IMR-90 (cell line): ENCODE results near the gene GMNC. TPM values are rescaled to one million over a fixed set of nuclear protein-coding genes. Genes with fewer than 3 reads are reported as not detected.

Experiments
- ATAC-seq: fragments of 200-7000 bp; cut with Tn5 transposase; 2 replicates; pipeline ENCODE4 v1.9.1; 2020; ENCODE audit warnings: low read depth, mild to moderate bottlenecking, moderate library complexity
- BruUV-seq: library from RNA; stranded (reverse); fragments of 400-500 nt; replicated peaks from 2 replicates; lab custom pipeline; 2021; lab: Mats Ljungman, UMichigan
- CTCF ChIA-PET: fragments of 300-600 bp; formaldehyde crosslinking; extraction: SDS; loops from one replicate; lab custom pipeline; 2021; ENCODE audit warnings: antibody characterized with exemption; lab: Yijun Ruan, JAX
- POLR2A ChIA-PET: fragments of 300-600 bp; sonication (Branson Sonifier 250); formaldehyde crosslinking; loops from one replicate; lab custom pipeline; 2022; ENCODE audit warnings: antibody characterized with exemption; ENCODE audit not compliant: unreplicated experiment; lab: Charles Lee
- DNase-seq: peaks from one replicate; pipeline ENCODE4 v3.0.0; 2013
- H2AFZ ChIP-seq: replicated peaks from 2 replicates; pipeline ENCODE3; 2013; ENCODE audit warnings: low read length, mild to moderate bottlenecking; ENCODE audit not compliant: poor library complexity
- H2AK5ac ChIP-seq: 2 replicates; pipeline ENCODE4 v1.6.1; 2013; ENCODE audit warnings: low read depth, low read length, inconsistent platforms
- H2AK9ac ChIP-seq: replicated peaks from 2 replicates; pipeline ENCODE3; 2013; ENCODE audit warnings: mild to moderate bottlenecking, low read depth, low read length, moderate library complexity; ENCODE audit not compliant: poor library complexity
- H2BK120ac ChIP-seq: 2 replicates; pipeline ENCODE4 v1.6.1; 2013; ENCODE audit warnings: low read depth, low read length, inconsistent platforms
- H2BK15ac ChIP-seq: 3 replicates; pipeline ENCODE4 v1.6.1; 2013; ENCODE audit warnings: low read depth, low read length, inconsistent platforms
- H2BK20ac ChIP-seq: 2 replicates; pipeline ENCODE4 v1.6.1; 2013; ENCODE audit warnings: low read depth, mild to moderate bottlenecking, inconsistent platforms, low read length, moderate library complexity
- H2BK5ac ChIP-seq: 2 replicates; pipeline ENCODE4 v1.6.1; 2013; ENCODE audit warnings: mild to moderate bottlenecking, low read depth, low read length, inconsistent platforms; ENCODE audit not compliant: poor library complexity, severe bottlenecking
- H3K14ac ChIP-seq: replicated peaks from 2 replicates; pipeline ENCODE4 v1.6.1; 2013; ENCODE audit warnings: low read depth, low read length, inconsistent platforms
- H3K18ac ChIP-seq: 2 replicates; pipeline ENCODE4 v1.6.1; 2013; ENCODE audit warnings: low read depth, low read length, control low read depth
- H3K23ac ChIP-seq: 2 replicates; pipeline ENCODE4 v1.6.1; 2013; ENCODE audit warnings: low read depth, low read length, inconsistent platforms
- H3K27ac ChIP-seq: 2 replicates; pipeline ENCODE4 v1.5.1; 2013; ENCODE audit warnings: mild to moderate bottlenecking, control low read depth, low read length; ENCODE audit not compliant: insufficient read depth
- H3K27me3 ChIP-seq: 2 replicates; pipeline ENCODE4 v1.6.1; 2013; ENCODE audit warnings: low read length; ENCODE audit not compliant: control insufficient read depth, insufficient read depth
- H3K36me3 ChIP-seq: 2 replicates; pipeline ENCODE4 v1.6.1; 2013; ENCODE audit warnings: low read length, mixed read lengths; ENCODE audit not compliant: control insufficient read depth, insufficient read depth
- H3K4ac ChIP-seq: 2 replicates; pipeline ENCODE4 v1.6.1; 2013; ENCODE audit warnings: low read depth, low read length, inconsistent platforms
- H3K4me1 ChIP-seq: 2 replicates; pipeline ENCODE4 v1.6.1; 2013; ENCODE audit warnings: low read length, mixed read lengths; ENCODE audit not compliant: control insufficient read depth, insufficient read depth
- H3K4me2 ChIP-seq: 2 replicates; pipeline ENCODE4 v1.6.1; 2013; ENCODE audit warnings: low read depth, mild to moderate bottlenecking, control low read depth, low read length, moderate library complexity
- H3K4me3 ChIP-seq: 2 replicates; pipeline ENCODE4 v1.5.1; 2013; ENCODE audit warnings: low read depth, mild to moderate bottlenecking, control low read depth, low read length, moderate library complexity; ENCODE audit not compliant: insufficient read depth
- H3K56ac ChIP-seq: 2 replicates; pipeline ENCODE4 v1.6.1; 2013; ENCODE audit warnings: low read length, inconsistent platforms; ENCODE audit not compliant: insufficient read depth; ENCODE audit errors: extremely low read depth
- H3K79me1 ChIP-seq, 2 experiments: 2 replicates each; pipeline ENCODE4 v1.6.1; 2013; ENCODE audit warnings: low read length in 2 of 2, inconsistent platforms in 1 of 2, low read depth in 1 of 2
- H3K9ac ChIP-seq: 2 replicates; pipeline ENCODE4 v1.6.1; 2013; ENCODE audit warnings: low read depth, low read length, control low read depth
- H3K9me1 ChIP-seq: 2 replicates; pipeline ENCODE4 v1.6.1; 2013; ENCODE audit warnings: low read length, inconsistent platforms; ENCODE audit not compliant: insufficient read depth
- H3K9me3 ChIP-seq: 2 replicates; pipeline ENCODE4 v1.6.1; 2013; ENCODE audit warnings: low read length; ENCODE audit not compliant: control insufficient read depth, insufficient read depth
- H4K20me1 ChIP-seq: 2 replicates; pipeline ENCODE4 v1.6.1; 2013; ENCODE audit warnings: low read length, inconsistent platforms; ENCODE audit not compliant: insufficient read depth
- H4K5ac ChIP-seq: 2 replicates; pipeline ENCODE4 v1.6.1; 2013; ENCODE audit warnings: mild to moderate bottlenecking, low read depth, low read length, control low read depth
- H4K8ac ChIP-seq, 2 experiments: 2 replicates each; pipeline ENCODE4 v1.6.1; 2013; ENCODE audit warnings: low read depth in 2 of 2, low read length in 2 of 2, control low read depth in 1 of 2, inconsistent platforms in 1 of 2
- H4K91ac ChIP-seq: 2 replicates; pipeline ENCODE4 v1.6.1; 2013; ENCODE audit warnings: low read depth, low read length, inconsistent platforms; ENCODE audit not compliant: insufficient read depth
- BHLHE40 ChIP-seq: fragments of 150-350 bp; IDR thresholded peaks from 2 replicates; pipeline ENCODE4 v1.6.1; 2016; ENCODE audit warnings: mild to moderate bottlenecking, low read depth, low read length
- CEBPB ChIP-seq: IDR thresholded peaks from 2 replicates; pipeline ENCODE4 v1.6.1; 2012; ENCODE audit warnings: low read depth, low read length, improper control_type of control experiment
- CHD1 ChIP-seq: IDR thresholded peaks from 2 replicates; pipeline ENCODE4 v1.6.1; 2012; ENCODE audit warnings: low read depth, low read length, improper control_type of control experiment
- FOS ChIP-seq: fragments of 150-350 bp; IDR thresholded peaks from 2 replicates; pipeline ENCODE4 v1.6.1; 2016; ENCODE audit warnings: low read depth, low read length
- MAFK ChIP-seq: IDR thresholded peaks from 2 replicates; pipeline ENCODE4 v1.6.1; 2012; ENCODE audit warnings: low read depth, low read length, improper control_type of control experiment
- MAZ ChIP-seq: IDR thresholded peaks from 2 replicates; pipeline ENCODE4 v1.6.1; 2012; ENCODE audit warnings: low read depth, mild to moderate bottlenecking, low read length, improper control_type of control experiment, moderate library complexity, borderline replicate concordance
- MXI1 ChIP-seq: IDR thresholded peaks from 2 replicates; pipeline ENCODE4 v1.6.1; 2012; ENCODE audit warnings: low read depth, mild to moderate bottlenecking, low read length, moderate library complexity, borderline replicate concordance
- NFE2L2 ChIP-seq: fragments of 150-350 bp; IDR thresholded peaks from 2 replicates; pipeline ENCODE4 v1.6.1; 2016; ENCODE audit warnings: low read depth, mild to moderate bottlenecking, low read length
- POLR2A ChIP-seq: IDR thresholded peaks from 2 replicates; pipeline ENCODE4 v1.6.1; 2012; ENCODE audit warnings: mild to moderate bottlenecking, low read depth, low read length
- RAD21 ChIP-seq: IDR thresholded peaks from 2 replicates; pipeline ENCODE4 v1.6.1; 2012; ENCODE audit warnings: low read length, improper control_type of control experiment
- RCOR1 ChIP-seq: IDR thresholded peaks from 2 replicates; pipeline ENCODE4 v1.6.1; 2012; ENCODE audit warnings: mild to moderate bottlenecking, low read length, improper control_type of control experiment; ENCODE audit not compliant: insufficient replicate concordance
- RFX5 ChIP-seq: IDR thresholded peaks from 2 replicates; pipeline ENCODE4 v1.8.0; 2012; ENCODE audit warnings: low read depth, mild to moderate bottlenecking, low read length, moderate library complexity
- SMC3 ChIP-seq: fragments of 150-350 bp; IDR thresholded peaks from 2 replicates; pipeline ENCODE4 v1.6.1; 2016; ENCODE audit warnings: low read depth, mild to moderate bottlenecking, antibody characterized with exemption, low read length, moderate library complexity
- WGBS, 2 experiments: methylation state at CpG; one replicate each; pipeline versions ENCODE4 v1.1.5 to v1.1.7; 2013; ENCODE audit warnings: missing lambda C conversion rate in 2 of 2; ENCODE audit not compliant: insufficient read length in 1 of 2; ENCODE audit errors: extremely low coverage in 2 of 2; 5-methylcytosine and 5-hydroxymethylcytosine counted together
- dilution Hi-C: fragments of 300-500 bp; cut with HindIII; formaldehyde crosslinking; loops from one replicate; pipeline ENCODE4 v1.14.3; 2018; ENCODE audit warnings: low sequenced_read_pairs; ENCODE audit not compliant: unreplicated experiment
- in situ Hi-C: fragments of 300-500 bp; cut with MboI; formaldehyde crosslinking; loops from 3 replicates; pipeline ENCODE4 v1.14.3; 2019; ENCODE audit warnings: low sequenced_read_pairs, inconsistent platforms, mixed read lengths
- intact Hi-C: fragments of 100-400 bp; cut with micrococcal nuclease; formaldehyde crosslinking; loops from 2 replicates; pipeline ENCODE4 v1.10.0; 2022
- polyA plus RNA-seq, 3 experiments: library from polyadenylated mRNA; depleted of rRNA; stranded (reverse); fragments of >200 nt; gene quantifications; 2 replicates each; pipeline ENCODE4 v1.2.3, GENCODE V29; 2012; ENCODE audit warnings: low replicate concordance in 1 of 3
- total RNA-seq: library from RNA; depleted of rRNA; stranded (reverse); fragments of >200 nt; gene quantifications from 2 replicates; pipeline ENCODE4 v1.2.3, GENCODE V29; 2012
- TF ChIP-seq, protein P1 (sequence below): fragments of 150-350 bp; IDR thresholded peaks from 2 replicates; pipeline ENCODE4 v1.6.1; 2017; ENCODE audit warnings: mild to moderate bottlenecking, antibody characterized with exemption, low read length, low read depth
- TF ChIP-seq, protein P2 (sequence below): conservative IDR thresholded peaks from 2 replicates; pipeline ENCODE4 v1.5.1; 2012; ENCODE audit warnings: mild to moderate bottlenecking, low read depth, low read length, improper control_type of control experiment
- TF ChIP-seq, protein P3 (sequence below): fragments of 150-350 bp; IDR thresholded peaks from 2 replicates; pipeline ENCODE4 v1.6.1; 2016; ENCODE audit warnings: low read depth, mild to moderate bottlenecking, low read length, moderate library complexity, borderline replicate concordance

The GMNC gene
- total and polyA plus RNA-seq, 2 of the 4 experiments (the other 2 are of a cell fraction): 0.15 to 0.18 TPM

DNA sequence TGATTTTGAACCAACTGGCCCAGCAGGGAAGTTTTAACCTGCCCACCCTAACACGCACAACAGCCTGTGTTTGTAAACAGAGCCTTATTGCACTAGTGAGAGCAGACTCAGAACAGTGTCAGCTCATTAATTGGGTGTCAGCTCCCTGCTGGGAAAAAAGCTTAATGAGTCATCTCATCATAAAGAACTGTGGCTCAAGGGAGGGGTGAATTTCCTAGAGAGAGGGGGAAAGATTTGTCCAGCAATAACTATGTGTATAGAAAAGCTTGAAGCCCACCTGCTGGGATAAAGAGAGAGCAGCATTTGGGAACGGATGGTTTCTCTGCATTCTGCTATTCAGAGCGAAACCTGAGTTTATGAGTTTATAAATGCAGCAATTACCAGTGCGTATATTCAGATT is 48.9 kb upstream of the GMNC start:
- Histone ChIP-seq H3K4me2 (no peak overlapping the region), H3K18ac (no peak overlapping the region), H3K9ac (no peak overlapping the region), H2BK120ac (no peak overlapping the region), H3K9me3 (no peaks in the 10 kb centered on the region), H2AK9ac (no peak overlapping the region), H2AK5ac (no peak overlapping the region), H3K23ac (no peak overlapping the region), H2BK5ac (no peak overlapping the region), H3K27ac (no peak overlapping the region), H3K27me3 (no peaks in the 10 kb centered on the region; the same call in 1 of the 2 replicates), H3K14ac (no peak overlapping the region), H4K91ac (no peak overlapping the region), H3K36me3 (no peaks in the 10 kb centered on the region), H4K20me1 (no peaks in the 10 kb centered on the region), H2BK15ac (no peak overlapping the region), H3K9me1 (no peaks in the 10 kb centered on the region), H3K56ac (no peak overlapping the region), H2AFZ (no peak overlapping the region), H3K79me1 (no peaks in the 10 kb centered on the region), H4K5ac (no peak overlapping the region), H3K4me3 (no peak overlapping the region), H3K4ac (no peak overlapping the region), H2BK20ac (no peak overlapping the region), H3K4me1 (no peaks in the 10 kb centered on the region), H4K8ac (no peak overlapping the region)
- intact Hi-C loops: no loop called here
- no CpG with 5 or more reads among the region's 4 CpGs for WGBS, 2 experiments
- in situ Hi-C loops: no loop called here
- ChIA-PET CTCF (no interaction called here), POLR2A (no interaction called here)
- DNase-seq (no peak), ATAC-seq (no peak)
- dilution Hi-C loops: no loop called here
- TF ChIP-seq SMC3 (no peak), CHD1 (no peak), NFE2L2 (no peak), RAD21 (no peak), FOS (no peak), BHLHE40 (no peak), RCOR1 (no peak), MAFK (no peak), CEBPB (no peak), MXI1 (no peak), POLR2A (no peak), MAZ (no peak), RFX5 (no peak)
- TF ChIP-seq, protein P1, sequence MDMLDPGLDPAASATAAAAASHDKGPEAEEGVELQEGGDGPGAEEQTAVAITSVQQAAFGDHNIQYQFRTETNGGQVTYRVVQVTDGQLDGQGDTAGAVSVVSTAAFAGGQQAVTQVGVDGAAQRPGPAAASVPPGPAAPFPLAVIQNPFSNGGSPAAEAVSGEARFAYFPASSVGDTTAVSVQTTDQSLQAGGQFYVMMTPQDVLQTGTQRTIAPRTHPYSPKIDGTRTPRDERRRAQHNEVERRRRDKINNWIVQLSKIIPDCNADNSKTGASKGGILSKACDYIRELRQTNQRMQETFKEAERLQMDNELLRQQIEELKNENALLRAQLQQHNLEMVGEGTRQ: no peak
- TF ChIP-seq, protein P2, sequence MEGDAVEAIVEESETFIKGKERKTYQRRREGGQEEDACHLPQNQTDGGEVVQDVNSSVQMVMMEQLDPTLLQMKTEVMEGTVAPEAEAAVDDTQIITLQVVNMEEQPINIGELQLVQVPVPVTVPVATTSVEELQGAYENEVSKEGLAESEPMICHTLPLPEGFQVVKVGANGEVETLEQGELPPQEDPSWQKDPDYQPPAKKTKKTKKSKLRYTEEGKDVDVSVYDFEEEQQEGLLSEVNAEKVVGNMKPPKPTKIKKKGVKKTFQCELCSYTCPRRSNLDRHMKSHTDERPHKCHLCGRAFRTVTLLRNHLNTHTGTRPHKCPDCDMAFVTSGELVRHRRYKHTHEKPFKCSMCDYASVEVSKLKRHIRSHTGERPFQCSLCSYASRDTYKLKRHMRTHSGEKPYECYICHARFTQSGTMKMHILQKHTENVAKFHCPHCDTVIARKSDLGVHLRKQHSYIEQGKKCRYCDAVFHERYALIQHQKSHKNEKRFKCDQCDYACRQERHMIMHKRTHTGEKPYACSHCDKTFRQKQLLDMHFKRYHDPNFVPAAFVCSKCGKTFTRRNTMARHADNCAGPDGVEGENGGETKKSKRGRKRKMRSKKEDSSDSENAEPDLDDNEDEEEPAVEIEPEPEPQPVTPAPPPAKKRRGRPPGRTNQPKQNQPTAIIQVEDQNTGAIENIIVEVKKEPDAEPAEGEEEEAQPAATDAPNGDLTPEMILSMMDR: no peak
- TF ChIP-seq, protein P3, sequence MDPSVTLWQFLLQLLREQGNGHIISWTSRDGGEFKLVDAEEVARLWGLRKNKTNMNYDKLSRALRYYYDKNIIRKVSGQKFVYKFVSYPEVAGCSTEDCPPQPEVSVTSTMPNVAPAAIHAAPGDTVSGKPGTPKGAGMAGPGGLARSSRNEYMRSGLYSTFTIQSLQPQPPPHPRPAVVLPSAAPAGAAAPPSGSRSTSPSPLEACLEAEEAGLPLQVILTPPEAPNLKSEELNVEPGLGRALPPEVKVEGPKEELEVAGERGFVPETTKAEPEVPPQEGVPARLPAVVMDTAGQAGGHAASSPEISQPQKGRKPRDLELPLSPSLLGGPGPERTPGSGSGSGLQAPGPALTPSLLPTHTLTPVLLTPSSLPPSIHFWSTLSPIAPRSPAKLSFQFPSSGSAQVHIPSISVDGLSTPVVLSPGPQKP: no peak
- no TSS peak for BruUV-seq
